ENCODE measurements around the gene VAMP2.

The VAMP2 gene

GRCh38 chr17:8123695-8124349, 38.9 kb downstream of the VAMP2 start, which contains the start of gene HES7:
TSS of gene HES7 (minus strand) at chr17:8124106. CDS start at chr17:8124084, 22 bp downstream.
- Histone ChIP-seq H3K4me3 (ENCODE audit: low read depth, low read length) (peak within 1 kb of the TSS; percentile 70), H3K9me3 (ENCODE audit: control insufficient read depth, insufficient read depth, low read depth, low read length) (no peaks in the 10 kb centered on the region), H3K36me3 (ENCODE audit: control insufficient read depth in 2 of 2, insufficient read depth in 1 of 2, low read length in 2 of 2) (no peaks in the 10 kb centered on the region), H3K27ac (ENCODE audit: extremely low read depth, low read depth, low read length) (peak within 1 kb of the TSS; percentile 21; the same call in 1 of the 2 replicates), H3K4me1 (ENCODE audit: control insufficient read depth, insufficient read depth, low read length) (peaks cover 14% of the 10 kb centered on the region)
- ChIA-PET POLR2A (interaction anchor here (0.8 to 3.5 kb wide), 10 partner anchors 16 to 172 kb away, joined by 3 to 27 read pairs (median 4); partner anchors contain the start of genes AURKB, BORCS6 and SLC25A35), CTCF (interaction anchor here (0.6 to 4.1 kb wide), 11 partner anchors 10 to 260 kb away, joined by 3 to 33 read pairs (median 4); no protein-coding TSS in a partner anchor)
- TF ChIP-seq, protein P1, sequence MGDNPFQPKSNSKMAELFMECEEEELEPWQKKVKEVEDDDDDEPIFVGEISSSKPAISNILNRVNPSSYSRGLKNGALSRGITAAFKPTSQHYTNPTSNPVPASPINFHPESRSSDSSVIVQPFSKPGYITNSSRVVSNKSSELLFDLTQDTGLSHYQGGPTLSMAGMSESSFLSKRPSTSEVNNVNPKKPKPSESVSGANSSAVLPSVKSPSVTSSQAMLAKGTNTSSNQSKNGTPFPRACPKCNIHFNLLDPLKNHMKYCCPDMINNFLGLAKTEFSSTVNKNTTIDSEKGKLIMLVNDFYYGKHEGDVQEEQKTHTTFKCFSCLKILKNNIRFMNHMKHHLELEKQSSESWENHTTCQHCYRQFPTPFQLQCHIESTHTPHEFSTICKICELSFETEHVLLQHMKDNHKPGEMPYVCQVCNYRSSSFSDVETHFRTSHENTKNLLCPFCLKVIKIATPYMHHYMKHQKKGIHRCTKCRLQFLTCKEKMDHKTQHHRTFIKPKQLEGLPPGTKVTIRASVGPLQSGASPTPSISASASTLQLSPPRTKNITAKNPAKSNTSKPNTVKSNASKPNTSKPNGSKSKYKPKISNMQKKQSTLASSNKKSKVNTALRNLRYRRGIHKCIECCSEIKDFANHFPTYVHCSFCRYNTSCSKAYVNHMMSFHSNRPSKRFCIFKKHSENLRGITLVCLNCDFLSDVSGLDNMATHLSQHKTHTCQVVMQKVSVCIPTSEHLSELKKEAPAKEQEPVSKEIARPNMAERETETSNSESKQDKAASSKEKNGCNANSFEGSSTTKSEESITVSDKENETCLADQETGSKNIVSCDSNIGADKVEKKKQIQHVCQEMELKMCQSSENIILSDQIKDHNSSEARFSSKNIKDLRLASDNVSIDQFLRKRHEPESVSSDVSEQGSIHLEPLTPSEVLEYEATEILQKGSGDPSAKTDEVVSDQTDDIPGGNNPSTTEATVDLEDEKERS (tag by site-specific recombination; IDR thresholded peaks at IDR 0.05), result no peak
- TF ChIP-seq PRDM10 (tag by site-specific recombination; IDR thresholded peaks at IDR 0.05), result peak; percentile 71; the same call in 1 of the 2 replicates
- no peak for TF ChIP-seq ZNF670 (tag by site-specific recombination; IDR thresholded peaks at IDR 0.05; ENCODE audit: low read depth)
- TF ChIP-seq ZNF785 (tag by site-specific recombination; IDR thresholded peaks at IDR 0.05), result no peak
- TF ChIP-seq, protein P2, sequence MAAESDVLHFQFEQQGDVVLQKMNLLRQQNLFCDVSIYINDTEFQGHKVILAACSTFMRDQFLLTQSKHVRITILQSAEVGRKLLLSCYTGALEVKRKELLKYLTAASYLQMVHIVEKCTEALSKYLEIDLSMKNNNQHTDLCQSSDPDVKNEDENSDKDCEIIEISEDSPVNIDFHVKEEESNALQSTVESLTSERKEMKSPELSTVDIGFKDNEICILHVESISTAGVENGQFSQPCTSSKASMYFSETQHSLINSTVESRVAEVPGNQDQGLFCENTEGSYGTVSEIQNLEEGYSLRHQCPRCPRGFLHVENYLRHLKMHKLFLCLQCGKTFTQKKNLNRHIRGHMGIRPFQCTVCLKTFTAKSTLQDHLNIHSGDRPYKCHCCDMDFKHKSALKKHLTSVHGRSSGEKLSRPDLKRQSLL (tag by site-specific recombination; IDR thresholded peaks at IDR 0.05), result peak; percentile 84
- TF ChIP-seq SP2 (tag by site-specific recombination; IDR thresholded peaks at IDR 0.05), result peak; percentile 84
- TF ChIP-seq ZNF561 (tag by site-specific recombination; IDR thresholded peaks at IDR 0.05; ENCODE audit: borderline replicate concordance), result 0 out of 2 replicates have a peak, but pooled peaks have one; percentile 31
- no peak for TF ChIP-seq HOXC10 (CRISPR knock-in tag; IDR thresholded peaks at IDR 0.05)
- peak; percentile 90 for TF ChIP-seq KLF9 (tag by site-specific recombination; IDR thresholded peaks at IDR 0.05; ENCODE audit: low read depth)
- TF ChIP-seq ZNF501 (tag by site-specific recombination; IDR thresholded peaks at IDR 0.05), result peak; percentile 58; the same call in 1 of the 2 replicates
- TF ChIP-seq ZNF596 (tag by site-specific recombination; IDR thresholded peaks at IDR 0.05), result peak; percentile 8; the same call in 1 of the 2 replicates
- 0 out of 2 replicates have a peak, but pooled peaks have one; percentile 7 for TF ChIP-seq ZNF580 (tag by site-specific recombination; IDR thresholded peaks at IDR 0.05)
- peak; percentile 99 for TF ChIP-seq ZBTB20 (tag by site-specific recombination; IDR thresholded peaks at IDR 0.05)
- peak; percentile 91 for TF ChIP-seq ZBTB17 (tag by site-specific recombination; IDR thresholded peaks at IDR 0.05)
- TF ChIP-seq KLF1 (tag by site-specific recombination; IDR thresholded peaks at IDR 0.05), result peak; percentile 70
- 0 out of 2 replicates have a peak, but pooled peaks have one; percentile 17 for TF ChIP-seq OSR2 (tag by site-specific recombination; IDR thresholded peaks at IDR 0.05)
- TF ChIP-seq ZBTB48 (tag by site-specific recombination; IDR thresholded peaks at IDR 0.05), result peak; percentile 93
- peak; percentile 92 for TF ChIP-seq SP3 (tag by site-specific recombination; IDR thresholded peaks at IDR 0.05)
- TF ChIP-seq ZNF391 (tag by site-specific recombination; IDR thresholded peaks at IDR 0.05; ENCODE audit: borderline replicate concordance, low read depth), result peak; percentile 43; the same call in 1 of the 2 replicates
- no peak for TF ChIP-seq ZNF549 (tag by site-specific recombination; IDR thresholded peaks at IDR 0.05)
- TF ChIP-seq ZBTB8A (tag by site-specific recombination; IDR thresholded peaks at IDR 0.05), result peak; percentile 65
- peak; percentile 76 for TF ChIP-seq GLIS2 (tag by site-specific recombination; IDR thresholded peaks at IDR 0.05)
- no peak for TF ChIP-seq ZNF239 (tag by site-specific recombination; IDR thresholded peaks at IDR 0.05)
- TF ChIP-seq ZNF777 (tag by site-specific recombination; IDR thresholded peaks at IDR 0.05; ENCODE audit: borderline replicate concordance), result 0 out of 2 replicates have a peak, but pooled peaks have one; percentile 11
- TF ChIP-seq, protein P3, sequence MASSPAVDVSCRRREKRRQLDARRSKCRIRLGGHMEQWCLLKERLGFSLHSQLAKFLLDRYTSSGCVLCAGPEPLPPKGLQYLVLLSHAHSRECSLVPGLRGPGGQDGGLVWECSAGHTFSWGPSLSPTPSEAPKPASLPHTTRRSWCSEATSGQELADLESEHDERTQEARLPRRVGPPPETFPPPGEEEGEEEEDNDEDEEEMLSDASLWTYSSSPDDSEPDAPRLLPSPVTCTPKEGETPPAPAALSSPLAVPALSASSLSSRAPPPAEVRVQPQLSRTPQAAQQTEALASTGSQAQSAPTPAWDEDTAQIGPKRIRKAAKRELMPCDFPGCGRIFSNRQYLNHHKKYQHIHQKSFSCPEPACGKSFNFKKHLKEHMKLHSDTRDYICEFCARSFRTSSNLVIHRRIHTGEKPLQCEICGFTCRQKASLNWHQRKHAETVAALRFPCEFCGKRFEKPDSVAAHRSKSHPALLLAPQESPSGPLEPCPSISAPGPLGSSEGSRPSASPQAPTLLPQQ (tag by site-specific recombination; IDR thresholded peaks at IDR 0.05), result peak; percentile 10; the same call in 1 of the 2 replicates

Measured in HEK293 (cell line).